PC-3 (cell line): Measurements from ENCODE around the gene DMAC2L. TPM values are rescaled to one million over a fixed set of nuclear protein-coding genes. Genes with fewer than 3 reads are reported as not detected.

Experiments used
- ATAC-seq: fragments of 200-7000 bp; cut with Tn5 transposase; 2 replicates; pipeline ENCODE4 v1.9.1; 2020; ENCODE audit warnings: mild to moderate bottlenecking, moderate library complexity
- BruUV-seq: library from RNA; stranded (reverse); fragments of 400-500 nt; replicated peaks from 2 replicates; lab custom pipeline; 2021; lab: Mats Ljungman, UMichigan
- CTCF ChIA-PET: fragments of 300-600 bp; sonication (Branson Sonifier 250); formaldehyde crosslinking; loops from one replicate; lab custom pipeline; 2022; ENCODE audit warnings: antibody characterized with exemption; lab: Charles Lee
- POLR2A ChIA-PET: fragments of 300-600 bp; sonication (Branson Sonifier 250); formaldehyde crosslinking; loops from one replicate; lab custom pipeline; 2022; ENCODE audit warnings: antibody characterized with exemption; ENCODE audit not compliant: unreplicated experiment; lab: Charles Lee
- DNase-seq: peaks from one replicate; pipeline ENCODE4 v3.0.0-alpha.2; 2015
- H2AFZ ChIP-seq: fragments of 300-600 bp; sonication (generic); 2 replicates; pipeline ENCODE4 v1.6.0; 2016; ENCODE audit warnings: antibody characterized with exemption, low read length
- H3F3A ChIP-seq: fragments of 300-600 bp; sonication (generic); one replicate; pipeline ENCODE4 v1.6.0; 2017; ENCODE audit warnings: antibody characterized with exemption, low read length, control low read depth, mild to moderate bottlenecking; ENCODE audit not compliant: unreplicated experiment
- H3K27ac ChIP-seq: fragments of 300-600 bp; sonication (generic); 2 replicates; pipeline ENCODE4 v1.5.1; 2016; ENCODE audit warnings: mild to moderate bottlenecking, low read length
- H3K27me3 ChIP-seq: fragments of 300-600 bp; sonication (generic); 2 replicates; pipeline ENCODE4 v1.6.1; 2016; ENCODE audit warnings: low read length, mixed read lengths
- H3K36me3 ChIP-seq: fragments of 300-600 bp; sonication (generic); 2 replicates; pipeline ENCODE4 v1.6.1; 2016; ENCODE audit warnings: low read depth, mixed run types, low read length, mixed read lengths
- H3K4me1 ChIP-seq: fragments of 300-600 bp; sonication (generic); 2 replicates; pipeline ENCODE4 v1.5.1; 2016; ENCODE audit warnings: low read length; ENCODE audit not compliant: insufficient read depth
- H3K4me2 ChIP-seq: fragments of 300-600 bp; sonication (generic); 2 replicates; pipeline ENCODE4 v1.6.0; 2016; ENCODE audit warnings: low read length
- H3K4me3 ChIP-seq: fragments of 300-600 bp; sonication (generic); 2 replicates; pipeline ENCODE4 v1.5.1; 2016; ENCODE audit warnings: mild to moderate bottlenecking, low read length, mixed read lengths
- H3K79me2 ChIP-seq: fragments of 300-600 bp; sonication (generic); 2 replicates; pipeline ENCODE4 v1.6.1; 2017; ENCODE audit warnings: low read length, mixed read lengths
- H3K9ac ChIP-seq: fragments of 300-600 bp; sonication (generic); 2 replicates; pipeline ENCODE4 v1.6.0; 2016; ENCODE audit warnings: mild to moderate bottlenecking, low read length
- H3K9me2 ChIP-seq: fragments of 300-600 bp; sonication (generic); replicated peaks from 2 replicates; pipeline ENCODE4 v1.6.1; 2016; ENCODE audit warnings: mixed run types, low read length, mixed read lengths
- H3K9me3 ChIP-seq: fragments of 300-600 bp; sonication (generic); 2 replicates; pipeline ENCODE4 v1.6.1; 2016; ENCODE audit warnings: low read length, mixed read lengths
- H4K20me1 ChIP-seq: fragments of 300-600 bp; sonication (generic); 2 replicates; pipeline ENCODE4 v1.6.1; 2016; ENCODE audit warnings: low read length, mixed read lengths
- EZH2 ChIP-seq: fragments of 300-600 bp; sonication (generic); IDR thresholded peaks from one replicate; pipeline ENCODE4 v1.6.1; 2017; ENCODE audit warnings: antibody characterized with exemption, mild to moderate bottlenecking, low read length; ENCODE audit not compliant: unreplicated experiment
- EZH2phosphoT487 ChIP-seq: fragments of 300-600 bp; sonication (generic); IDR thresholded peaks from 2 replicates; pipeline ENCODE4 v1.6.1; 2018; ENCODE audit warnings: mild to moderate bottlenecking, antibody characterized with exemption, low read length, borderline replicate concordance
- intact Hi-C: fragments of 100-400 bp; cut with micrococcal nuclease; formaldehyde crosslinking; loops from 2 replicates; pipeline ENCODE4 v1.9.0; 2023
- total RNA-seq: library from RNA; depleted of rRNA; stranded (reverse); fragments of >200 nt; gene quantifications from 2 replicates; pipeline ENCODE4 v1.2.3, GENCODE V29; 2014
- TF ChIP-seq, protein P1 (sequence below): fragments of 300-600 bp; sonication (generic); conservative IDR thresholded peaks from 2 replicates; pipeline ENCODE4 v1.5.1; 2017; ENCODE audit warnings: antibody characterized with exemption, low read depth, mild to moderate bottlenecking, low read length

The DMAC2L gene
- total RNA-seq, 1 experiment from 2014 or later: 18.1 TPM

DNA sequence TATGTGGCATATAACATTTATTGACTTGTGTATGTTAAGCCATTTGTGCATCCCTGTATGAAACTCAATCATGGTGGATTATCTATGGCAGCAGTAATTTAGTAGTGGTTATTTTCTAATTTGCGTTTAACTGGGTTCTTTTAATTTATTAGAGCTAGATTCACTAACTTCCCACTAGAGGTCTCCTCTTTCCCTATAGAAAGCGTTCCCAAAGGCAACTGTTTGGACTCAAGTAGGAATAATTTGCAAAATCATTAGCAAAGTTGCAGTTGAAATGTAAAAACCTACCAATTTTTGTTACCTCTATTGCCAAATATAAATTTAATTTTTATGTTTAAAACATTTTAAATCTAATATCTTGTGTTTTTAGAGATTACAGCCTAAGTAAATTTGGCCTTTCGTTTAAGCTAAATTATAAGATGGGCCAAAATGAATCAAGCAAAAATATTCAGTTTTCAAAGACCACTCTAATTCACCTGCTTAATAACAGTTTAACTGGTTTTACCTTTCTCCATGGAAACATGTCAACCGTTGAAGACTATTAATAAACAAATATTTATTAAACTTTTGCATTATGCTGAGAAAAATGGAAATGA lies 6.0 kb downstream of the DMAC2L start:
- H3K27me3 ChIP-seq: no peaks in the 10 kb centered on the region
- peaks cover 29% of the 10 kb centered on the region for H3K79me2 ChIP-seq
- H3K4me3 ChIP-seq: no peak overlapping the region
- no peak overlapping the region for H3K27ac ChIP-seq
- H3K4me2 ChIP-seq: no peak overlapping the region
- no peak overlapping the region for H3K9ac ChIP-seq
- DNase-seq: peak; percentile 66
- intact Hi-C loops: no loop called here
- H3F3A ChIP-seq: no peaks in the 10 kb centered on the region
- peaks cover 26% of the 10 kb centered on the region for H3K4me1 ChIP-seq
- no TSS peak for BruUV-seq
- no peaks in the 10 kb centered on the region for H3K9me2 ChIP-seq
- no peak for ATAC-seq
- ChIA-PET POLR2A (interaction anchor here (0.5 to 0.6 kb wide), 2 partner anchors 135 to 242 kb away, joined by 4 to 5 read pairs; partner anchors contain the start of gene ATL1), CTCF (interaction anchor here (0.5 to 1.0 kb wide), 7 partner anchors 23 to 582 kb away, joined by 3 to 16 read pairs (median 4); partner anchors contain the start of gene MAP4K5)
- TF ChIP-seq EZH2 (no peak), EZH2phosphoT487 (no peak)
- TF ChIP-seq, protein P1, sequence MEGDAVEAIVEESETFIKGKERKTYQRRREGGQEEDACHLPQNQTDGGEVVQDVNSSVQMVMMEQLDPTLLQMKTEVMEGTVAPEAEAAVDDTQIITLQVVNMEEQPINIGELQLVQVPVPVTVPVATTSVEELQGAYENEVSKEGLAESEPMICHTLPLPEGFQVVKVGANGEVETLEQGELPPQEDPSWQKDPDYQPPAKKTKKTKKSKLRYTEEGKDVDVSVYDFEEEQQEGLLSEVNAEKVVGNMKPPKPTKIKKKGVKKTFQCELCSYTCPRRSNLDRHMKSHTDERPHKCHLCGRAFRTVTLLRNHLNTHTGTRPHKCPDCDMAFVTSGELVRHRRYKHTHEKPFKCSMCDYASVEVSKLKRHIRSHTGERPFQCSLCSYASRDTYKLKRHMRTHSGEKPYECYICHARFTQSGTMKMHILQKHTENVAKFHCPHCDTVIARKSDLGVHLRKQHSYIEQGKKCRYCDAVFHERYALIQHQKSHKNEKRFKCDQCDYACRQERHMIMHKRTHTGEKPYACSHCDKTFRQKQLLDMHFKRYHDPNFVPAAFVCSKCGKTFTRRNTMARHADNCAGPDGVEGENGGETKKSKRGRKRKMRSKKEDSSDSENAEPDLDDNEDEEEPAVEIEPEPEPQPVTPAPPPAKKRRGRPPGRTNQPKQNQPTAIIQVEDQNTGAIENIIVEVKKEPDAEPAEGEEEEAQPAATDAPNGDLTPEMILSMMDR: peak; percentile 77
- no peaks in the 10 kb centered on the region for H3K9me3 ChIP-seq
- H4K20me1 ChIP-seq: no peaks in the 10 kb centered on the region
- no peak overlapping the region for H2AFZ ChIP-seq
- H3K36me3 ChIP-seq: peaks cover 7% of the 10 kb centered on the region; the same call in 1 of the 2 replicates

DNA sequence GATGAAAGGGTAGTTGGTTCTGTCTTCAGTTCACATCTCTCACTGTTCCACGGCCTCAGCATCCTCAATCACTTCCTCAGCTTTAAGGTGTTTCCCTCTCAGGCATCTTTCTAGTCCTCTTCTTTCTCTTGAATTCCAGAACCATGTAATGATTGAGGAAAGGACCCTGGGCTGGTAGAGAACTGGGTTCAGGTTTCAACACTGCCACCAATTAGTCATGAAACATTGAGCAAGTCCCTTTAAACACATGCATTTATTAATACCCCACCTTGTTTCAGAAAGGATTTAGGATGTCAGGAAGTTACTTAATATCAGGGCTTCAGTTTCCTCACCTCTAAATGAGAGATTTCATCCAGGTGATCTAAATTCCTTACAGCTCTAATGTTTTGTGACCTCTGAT lies 7.2 kb downstream of the DMAC2L start:
- intact Hi-C loops: no loop called here

More for the DNA sequence above, 7.2 kb downstream of the DMAC2L start:
- no peaks in the 10 kb centered on the region for H3K27me3 ChIP-seq
- TF ChIP-seq EZH2phosphoT487: no peak
- TF ChIP-seq, protein P1: no peak
- H4K20me1 ChIP-seq: no peaks in the 10 kb centered on the region
- H3K4me1 ChIP-seq: peaks cover 22% of the 10 kb centered on the region
- H3K36me3 ChIP-seq: peaks cover 2% of the 10 kb centered on the region
- ChIA-PET CTCF (no interaction called here), POLR2A (no interaction called here)
- no peak overlapping the region for H3K27ac ChIP-seq
- no peak overlapping the region for H3K9ac ChIP-seq
- DNase-seq: peak; percentile 18
- no peaks in the 10 kb centered on the region for H3K9me2 ChIP-seq
- no peak for ATAC-seq
- no peak overlapping the region for H3K4me2 ChIP-seq
- no TSS peak for BruUV-seq
- H3F3A ChIP-seq: no peaks in the 10 kb centered on the region
- no peak overlapping the region for H2AFZ ChIP-seq
- peaks cover 18% of the 10 kb centered on the region for H3K79me2 ChIP-seq
- H3K9me3 ChIP-seq: no peaks in the 10 kb centered on the region
- H3K4me3 ChIP-seq: no peak overlapping the region
